MM.1S (cell line): Measurements from ENCODE around the gene KRTAP19-8.

Experiments used
- DNase-seq: peaks from one replicate; pipeline ENCODE4 v3.0.0-alpha.2; 2015
- H2AFZ ChIP-seq: fragments of 300-600 bp; sonication (generic); 2 replicates; pipeline ENCODE4 v1.6.0; 2016; ENCODE audit warnings: antibody characterized with exemption, low read length
- H3F3A ChIP-seq: fragments of 300-600 bp; sonication (generic); 2 replicates; pipeline ENCODE4 v1.6.1; 2016; ENCODE audit warnings: mild to moderate bottlenecking, antibody characterized with exemption, low read length, moderate library complexity, mixed read lengths; ENCODE audit not compliant: insufficient read depth
- H3K27ac ChIP-seq: fragments of 300-600 bp; sonication (generic); 2 replicates; pipeline ENCODE4 v1.5.1; 2016; ENCODE audit warnings: mild to moderate bottlenecking, low read length
- H3K27me3 ChIP-seq: fragments of 300-600 bp; sonication (generic); replicated peaks from 2 replicates; pipeline ENCODE4 v1.6.0; 2016; ENCODE audit warnings: low read length; ENCODE audit not compliant: insufficient read depth
- H3K36me3 ChIP-seq: fragments of 300-600 bp; sonication (generic); replicated peaks from 2 replicates; pipeline ENCODE4 v1.6.1; 2016; ENCODE audit warnings: mild to moderate bottlenecking, low read length, mixed read lengths; ENCODE audit not compliant: insufficient read depth
- H3K4me1 ChIP-seq: fragments of 300-600 bp; sonication (generic); 2 replicates; pipeline ENCODE4 v1.6.1; 2016; ENCODE audit warnings: low read length, mixed read lengths
- H3K4me2 ChIP-seq: fragments of 300-600 bp; sonication (generic); 2 replicates; pipeline ENCODE4 v1.6.0; 2016; ENCODE audit warnings: low read depth, low read length
- H3K4me3 ChIP-seq: fragments of 300-600 bp; sonication (generic); 2 replicates; pipeline ENCODE4 v1.5.1; 2016; ENCODE audit warnings: low read length, mixed read lengths
- H3K79me2 ChIP-seq: fragments of 300-600 bp; sonication (generic); 2 replicates; pipeline ENCODE4 v1.6.1; 2016; ENCODE audit warnings: mixed run types, low read length, mixed read lengths
- H3K9ac ChIP-seq: fragments of 300-600 bp; sonication (generic); 2 replicates; pipeline ENCODE4 v1.6.1; 2016; ENCODE audit warnings: low read length, mixed read lengths
- H3K9me2 ChIP-seq: fragments of 300-600 bp; sonication (generic); replicated peaks from 2 replicates; pipeline ENCODE4 v1.6.1; 2016; ENCODE audit warnings: mild to moderate bottlenecking, low read length, mixed read lengths; ENCODE audit not compliant: insufficient read depth
- H3K9me3 ChIP-seq: fragments of 300-600 bp; sonication (generic); replicated peaks from 2 replicates; pipeline ENCODE4 v1.6.1; 2016; ENCODE audit warnings: mild to moderate bottlenecking, low read length, mixed read lengths; ENCODE audit not compliant: insufficient read depth
- H4K20me1 ChIP-seq: fragments of 300-600 bp; sonication (generic); 2 replicates; pipeline ENCODE4 v1.6.1; 2016; ENCODE audit warnings: mild to moderate bottlenecking, low read length, moderate library complexity, mixed read lengths; ENCODE audit not compliant: insufficient read depth
- EZH2 ChIP-seq: fragments of 300-600 bp; sonication (generic); optimal IDR thresholded peaks from 2 replicates; pipeline ENCODE3; 2017; ENCODE audit warnings: low read depth, mild to moderate bottlenecking, antibody characterized with exemption, low read length, mixed read lengths
- EZH2phosphoT487 ChIP-seq: fragments of 300-600 bp; sonication (generic); IDR thresholded peaks from 2 replicates; pipeline ENCODE4 v1.6.1; 2018; ENCODE audit warnings: antibody characterized with exemption, low read length
- TF ChIP-seq, protein P1 (sequence below): fragments of 300-600 bp; sonication (generic); IDR thresholded peaks from 2 replicates; pipeline ENCODE4 v1.5.1; 2016; ENCODE audit warnings: antibody characterized with exemption, low read length, mixed read lengths

The KRTAP19-8 gene

GRCh38 chr21:31003471-31003870 lies 34.8 kb downstream of the KRTAP19-8 start:
- no peaks in the 10 kb centered on the region for H3K9me2 ChIP-seq
- no peak for DNase-seq
- no peak for TF ChIP-seq EZH2
- TF ChIP-seq, protein P1, sequence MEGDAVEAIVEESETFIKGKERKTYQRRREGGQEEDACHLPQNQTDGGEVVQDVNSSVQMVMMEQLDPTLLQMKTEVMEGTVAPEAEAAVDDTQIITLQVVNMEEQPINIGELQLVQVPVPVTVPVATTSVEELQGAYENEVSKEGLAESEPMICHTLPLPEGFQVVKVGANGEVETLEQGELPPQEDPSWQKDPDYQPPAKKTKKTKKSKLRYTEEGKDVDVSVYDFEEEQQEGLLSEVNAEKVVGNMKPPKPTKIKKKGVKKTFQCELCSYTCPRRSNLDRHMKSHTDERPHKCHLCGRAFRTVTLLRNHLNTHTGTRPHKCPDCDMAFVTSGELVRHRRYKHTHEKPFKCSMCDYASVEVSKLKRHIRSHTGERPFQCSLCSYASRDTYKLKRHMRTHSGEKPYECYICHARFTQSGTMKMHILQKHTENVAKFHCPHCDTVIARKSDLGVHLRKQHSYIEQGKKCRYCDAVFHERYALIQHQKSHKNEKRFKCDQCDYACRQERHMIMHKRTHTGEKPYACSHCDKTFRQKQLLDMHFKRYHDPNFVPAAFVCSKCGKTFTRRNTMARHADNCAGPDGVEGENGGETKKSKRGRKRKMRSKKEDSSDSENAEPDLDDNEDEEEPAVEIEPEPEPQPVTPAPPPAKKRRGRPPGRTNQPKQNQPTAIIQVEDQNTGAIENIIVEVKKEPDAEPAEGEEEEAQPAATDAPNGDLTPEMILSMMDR: no peak
- TF ChIP-seq EZH2phosphoT487: no peak
- no peak overlapping the region for H3K4me2 ChIP-seq
- no peaks in the 10 kb centered on the region for H3K79me2 ChIP-seq
- H4K20me1 ChIP-seq: no peaks in the 10 kb centered on the region
- H3K27ac ChIP-seq: no peak overlapping the region
- no peak overlapping the region for H3K9ac ChIP-seq
- H3K4me1 ChIP-seq: no peaks in the 10 kb centered on the region
- no peaks in the 10 kb centered on the region for H3K9me3 ChIP-seq
- no peaks in the 10 kb centered on the region for H3K27me3 ChIP-seq
- no peak overlapping the region for H3K4me3 ChIP-seq
- no peaks in the 10 kb centered on the region for H3K36me3 ChIP-seq
- H3F3A ChIP-seq: no peaks in the 10 kb centered on the region
- no peak overlapping the region for H2AFZ ChIP-seq

DNA sequence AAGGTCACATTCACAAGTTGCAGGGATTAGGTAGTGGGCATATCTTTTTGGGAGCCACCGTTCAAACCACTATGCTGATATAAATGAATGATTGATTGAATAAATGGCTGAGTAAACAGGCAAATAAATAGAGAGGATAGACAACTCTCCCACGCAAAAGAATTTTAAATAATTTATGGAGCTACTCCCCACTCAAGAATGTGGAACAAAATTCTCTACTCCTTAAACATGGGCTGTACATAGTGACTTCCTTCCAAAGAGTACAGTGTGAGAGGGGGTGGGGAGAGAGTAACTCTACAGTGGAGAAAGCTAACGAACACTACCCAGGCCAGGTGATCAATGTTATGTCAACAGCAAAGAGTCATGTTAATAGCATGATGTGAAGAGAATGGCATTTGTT lies 40.7 kb downstream of the KRTAP19-8 start:
- no peak for DNase-seq
- no peak overlapping the region for H2AFZ ChIP-seq

DNA sequence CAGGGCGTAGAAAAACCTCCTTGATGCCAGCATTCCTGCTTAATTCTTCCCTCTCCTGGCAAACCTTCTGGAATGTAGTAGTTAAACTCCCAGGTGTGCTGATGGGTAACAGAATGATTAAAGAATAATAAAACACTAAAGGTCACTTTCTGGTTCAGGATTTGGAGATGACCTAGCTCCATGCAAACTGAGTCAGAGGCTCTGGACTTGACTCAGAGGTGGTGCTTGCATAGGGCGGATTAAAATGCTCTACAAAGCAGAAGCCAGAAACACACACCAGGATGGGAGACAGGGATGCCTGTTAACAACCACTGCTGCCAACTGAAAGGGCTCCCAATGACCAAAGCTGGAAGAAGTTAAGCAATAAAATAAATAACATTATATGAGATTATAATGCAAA lies 41.5 kb downstream of the KRTAP19-8 start:
- no peak overlapping the region for H3K9ac ChIP-seq
- no peaks in the 10 kb centered on the region for H3K27me3 ChIP-seq
- no peaks in the 10 kb centered on the region for H3K9me3 ChIP-seq
- H3K27ac ChIP-seq: no peak overlapping the region
- H4K20me1 ChIP-seq: no peaks in the 10 kb centered on the region
- TF ChIP-seq EZH2phosphoT487: no peak
- TF ChIP-seq, protein P1: no peak
- no peak for TF ChIP-seq EZH2
- H3K36me3 ChIP-seq: no peaks in the 10 kb centered on the region
- H3K9me2 ChIP-seq: no peaks in the 10 kb centered on the region
- no peak for DNase-seq
- H3K4me2 ChIP-seq: no peak overlapping the region
- no peaks in the 10 kb centered on the region for H3K4me1 ChIP-seq
- no peak overlapping the region for H3K4me3 ChIP-seq
- no peak overlapping the region for H2AFZ ChIP-seq
- no peaks in the 10 kb centered on the region for H3F3A ChIP-seq
- no peaks in the 10 kb centered on the region for H3K79me2 ChIP-seq

More for the DNA sequence above, 40.7 kb downstream of the KRTAP19-8 start:
- no peak for TF ChIP-seq EZH2
- TF ChIP-seq, protein P1: no peak
- TF ChIP-seq EZH2phosphoT487: no peak
- H3K9me3 ChIP-seq: no peaks in the 10 kb centered on the region
- H3K27me3 ChIP-seq: no peaks in the 10 kb centered on the region
- no peaks in the 10 kb centered on the region for H3K4me1 ChIP-seq
- no peaks in the 10 kb centered on the region for H3K36me3 ChIP-seq
- no peak overlapping the region for H3K27ac ChIP-seq
- H3K9ac ChIP-seq: no peak overlapping the region
- no peak overlapping the region for H3K4me3 ChIP-seq
- H3K4me2 ChIP-seq: no peak overlapping the region
- no peaks in the 10 kb centered on the region for H3K79me2 ChIP-seq
- H4K20me1 ChIP-seq: no peaks in the 10 kb centered on the region
- no peaks in the 10 kb centered on the region for H3K9me2 ChIP-seq
- H3F3A ChIP-seq: no peaks in the 10 kb centered on the region
